Caco-2 (cell line): ENCODE results near the gene CDKN2AIP. TPM values are rescaled to one million over a fixed set of nuclear protein-coding genes. Genes with fewer than 3 reads are reported as not detected.

Experiments
- BruUV-seq: library from RNA; stranded (reverse); fragments of 400-500 nt; replicated peaks from 2 replicates; lab custom pipeline; 2021; lab: Mats Ljungman, UMichigan
- CTCF ChIA-PET: fragments of 300-600 bp; sonication (Branson Sonifier 250); formaldehyde crosslinking; loops from one replicate; lab custom pipeline; 2022; ENCODE audit warnings: antibody characterized with exemption; lab: Charles Lee
- POLR2A ChIA-PET: fragments of 300-600 bp; sonication (Branson Sonifier 250); formaldehyde crosslinking; loops from one replicate; lab custom pipeline; 2022; ENCODE audit warnings: antibody characterized with exemption; lab: Charles Lee
- DNase-seq, 2 experiments: peaks; one replicate each; pipeline versions ENCODE4 v3.0.0 to v3.0.0-alpha.2; 2020 to 2022
- H3K27me3 ChIP-seq: replicated peaks from 2 replicates; pipeline ENCODE4 v1.6.0; 2011; ENCODE audit warnings: low read length; ENCODE audit not compliant: control insufficient read depth, insufficient read depth
- H3K36me3 ChIP-seq: 2 replicates; pipeline ENCODE4 v1.5.1; 2011; ENCODE audit warnings: low read length; ENCODE audit not compliant: control insufficient read depth, insufficient read depth
- H3K4me1 ChIP-seq: fragments of 250-450 bp; sonication (Bioruptor Pico); 2 replicates; pipeline ENCODE4 v1.5.1; 2020; ENCODE audit warnings: mild to moderate bottlenecking
- H3K4me3 ChIP-seq: 2 replicates; pipeline ENCODE4 v1.5.1; 2011; ENCODE audit warnings: low read depth, mild to moderate bottlenecking, control low read depth, low read length
- H3K9me3 ChIP-seq: fragments of 250-450 bp; sonication (Bioruptor Pico); 2 replicates; pipeline ENCODE4 v1.5.1; 2020; ENCODE audit warnings: mild to moderate bottlenecking, moderate library complexity
- H3K27ac Mint-ChIP-seq: one replicate; pipeline ENCODE4 v1.8.0; 2022; ENCODE audit warnings: mixed read lengths; ENCODE audit not compliant: unreplicated experiment
- H3K27me3 Mint-ChIP-seq: one replicate; pipeline ENCODE4 v1.8.0; 2022; ENCODE audit warnings: mixed read lengths; ENCODE audit not compliant: insufficient read depth, unreplicated experiment
- H3K36me3 Mint-ChIP-seq: one replicate; pipeline ENCODE4 v1.8.0; 2022; ENCODE audit warnings: mild to moderate bottlenecking, mixed read lengths; ENCODE audit not compliant: insufficient read depth, unreplicated experiment
- H3K4me1 Mint-ChIP-seq: one replicate; pipeline ENCODE4 v1.8.0; 2022; ENCODE audit warnings: low read depth, mixed read lengths; ENCODE audit not compliant: unreplicated experiment
- H3K4me3 Mint-ChIP-seq: one replicate; pipeline ENCODE4 v1.8.0; 2022; ENCODE audit warnings: mild to moderate bottlenecking, moderate library complexity, mixed read lengths; ENCODE audit not compliant: unreplicated experiment
- H3K9me3 Mint-ChIP-seq: one replicate; pipeline ENCODE4 v1.8.0; 2022; ENCODE audit warnings: mixed read lengths; ENCODE audit not compliant: unreplicated experiment
- CTCF ChIP-seq, 2 experiments: fragments of 200-600 bp in 1 of 2; IDR thresholded peaks; 1 replicate in 1 of 2; 2 replicates in 1 of 2; pipeline versions ENCODE4 v1.5.1 to v1.8.0; 2011 to 2022; ENCODE audit warnings: antibody characterized with exemption in 1 of 2, control low read depth in 1 of 2, inconsistent platforms in 1 of 2, low read depth in 1 of 2, low read length in 1 of 2, mild to moderate bottlenecking in 1 of 2, moderate library complexity in 1 of 2; ENCODE audit not compliant: insufficient read depth in 1 of 2, severe bottlenecking in 1 of 2, unreplicated experiment in 1 of 2
- intact Hi-C: fragments of 100-400 bp; cut with micrococcal nuclease; formaldehyde crosslinking; loops from one replicate; pipeline ENCODE4 v1.10.0; 2022; ENCODE audit not compliant: unreplicated experiment
- total RNA-seq: library from RNA; stranded (reverse); gene quantifications from 2 replicates; pipeline ENCODE4 v1.2.3, GENCODE V29; 2022

The CDKN2AIP gene
- total RNA-seq, 1 experiment from 2014 or later: 17.5 TPM

DNA sequence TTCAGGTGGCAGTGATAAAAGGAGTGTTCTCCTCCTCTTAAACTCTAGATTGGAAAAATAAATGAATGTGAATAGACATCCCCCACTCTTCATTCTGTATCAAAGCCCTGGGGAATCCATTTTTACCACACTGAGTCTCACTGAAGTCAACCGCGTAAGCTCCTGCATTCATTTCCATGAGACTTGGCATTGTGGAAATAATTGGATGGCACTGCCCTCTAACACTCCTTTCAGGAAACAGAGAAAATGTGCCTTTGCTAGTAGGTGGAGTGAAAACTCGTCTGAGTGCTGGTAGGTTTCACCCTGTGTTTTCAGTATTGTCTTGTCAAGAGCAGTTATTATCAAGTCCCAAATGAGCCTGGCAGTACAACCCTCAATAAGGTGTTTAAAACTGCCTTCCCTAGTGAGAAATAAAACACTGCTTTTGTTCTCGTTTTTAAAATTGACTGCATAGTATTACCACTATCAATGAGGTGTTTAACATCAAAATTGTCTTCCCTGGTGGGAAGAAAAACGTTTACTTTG, 9.7 kb upstream of the CDKN2AIP start:
- intact Hi-C loops: no loop called here
- POLR2A ChIA-PET: no interaction called here

GRCh38 chr4:183435803-183436202, 8.6 kb upstream of the CDKN2AIP start:
- H3K27me3 Mint-ChIP-seq: no peaks in the 10 kb centered on the region
- no peak overlapping the region for H3K27ac Mint-ChIP-seq
- peaks cover 8% of the 10 kb centered on the region for H3K36me3 Mint-ChIP-seq
- ChIA-PET POLR2A (no interaction called here), CTCF (no interaction called here)
- no peaks in the 10 kb centered on the region for H3K27me3 ChIP-seq
- peaks cover 33% of the 10 kb centered on the region for H3K4me1 ChIP-seq
- H3K4me3 ChIP-seq: no peak overlapping the region
- no peak overlapping the region for H3K4me3 Mint-ChIP-seq
- no peaks in the 10 kb centered on the region for H3K9me3 ChIP-seq
- no peak for DNase-seq
- H3K36me3 ChIP-seq: no peaks in the 10 kb centered on the region
- H3K4me1 Mint-ChIP-seq: peaks cover 13% of the 10 kb centered on the region
- intact Hi-C loops: no loop called here
- no TSS peak for BruUV-seq
- no peak for TF ChIP-seq CTCF (IDR thresholded peaks at IDR 0.05; ENCODE audit: insufficient read depth in 1 of 2, low read depth in 1 of 2, low read length in 1 of 2, severe bottlenecking in 1 of 2, unreplicated experiment in 1 of 2)
- H3K9me3 Mint-ChIP-seq: no peaks in the 10 kb centered on the region

More for the DNA sequence above, 9.7 kb upstream of the CDKN2AIP start:
- H3K36me3 ChIP-seq: no peaks in the 10 kb centered on the region
- H3K27me3 ChIP-seq: no peaks in the 10 kb centered on the region
- no peak overlapping the region for H3K4me3 Mint-ChIP-seq
- no peak for DNase-seq
- peaks cover 5% of the 10 kb centered on the region for H3K36me3 Mint-ChIP-seq
- no TSS peak for BruUV-seq
- no peaks in the 10 kb centered on the region for H3K27me3 Mint-ChIP-seq
- no peaks in the 10 kb centered on the region for H3K9me3 ChIP-seq
- CTCF ChIA-PET: no interaction called here
- H3K4me1 ChIP-seq: peaks cover 25% of the 10 kb centered on the region
- no peak overlapping the region for H3K27ac Mint-ChIP-seq
- H3K4me3 ChIP-seq: no peak overlapping the region
- H3K4me1 Mint-ChIP-seq: peaks cover 10% of the 10 kb centered on the region
- no peak for TF ChIP-seq CTCF (IDR thresholded peaks at IDR 0.05; ENCODE audit: insufficient read depth in 1 of 2, low read depth in 1 of 2, low read length in 1 of 2, severe bottlenecking in 1 of 2, unreplicated experiment in 1 of 2)
- H3K9me3 Mint-ChIP-seq: no peaks in the 10 kb centered on the region

- H3K4me3 ChIP-seq: no peak overlapping the region
- ChIA-PET CTCF (interaction anchor here (1.9 kb wide), 1 partner anchor 29 kb away, joined by 7 read pairs; no protein-coding TSS in a partner anchor), POLR2A (no interaction called here)
- no peaks in the 10 kb centered on the region for H3K36me3 ChIP-seq
- no peak overlapping the region for H3K4me3 Mint-ChIP-seq
- peaks cover 14% of the 10 kb centered on the region for H3K36me3 Mint-ChIP-seq
- H3K4me1 ChIP-seq: peaks cover 40% of the 10 kb centered on the region
- TF ChIP-seq CTCF (IDR thresholded peaks at IDR 0.05; ENCODE audit: insufficient read depth in 1 of 2, low read depth in 1 of 2, low read length in 1 of 2, severe bottlenecking in 1 of 2, unreplicated experiment in 1 of 2): no peak
- H3K27ac Mint-ChIP-seq: peak overlapping the region; percentile 77
- no peaks in the 10 kb centered on the region for H3K9me3 Mint-ChIP-seq
- peaks cover 19% of the 10 kb centered on the region for H3K4me1 Mint-ChIP-seq
- DNase-seq: no peak
- H3K9me3 ChIP-seq: no peaks in the 10 kb centered on the region
- no peaks in the 10 kb centered on the region for H3K27me3 Mint-ChIP-seq
- no TSS peak for BruUV-seq
- intact Hi-C loops: no loop called here
- no peaks in the 10 kb centered on the region for H3K27me3 ChIP-seq
Measured at GRCh38 chr4:183436417-183436816, 8.0 kb upstream of the CDKN2AIP start.
